GM21360 (cell line): ENCODE measurements around the gene ADPRM.
A peak's percentile ranks its signal among the peaks of the same experiment; 100 is the strongest.
"Not testable (repeated sequence)": the region's sequence is repeated elsewhere in the genome, so short reads cannot be mapped to it uniquely, and the experiment has no call there.

Experiments used
- ATAC-seq: cut with Tn5 transposase; IDR thresholded peaks from one replicate; pipeline ENCODE4 v1.9.1; 2021; ENCODE audit warnings: mild to moderate bottlenecking, moderate library complexity; ENCODE audit not compliant: unreplicated experiment

Gene ADPRM, protein sequence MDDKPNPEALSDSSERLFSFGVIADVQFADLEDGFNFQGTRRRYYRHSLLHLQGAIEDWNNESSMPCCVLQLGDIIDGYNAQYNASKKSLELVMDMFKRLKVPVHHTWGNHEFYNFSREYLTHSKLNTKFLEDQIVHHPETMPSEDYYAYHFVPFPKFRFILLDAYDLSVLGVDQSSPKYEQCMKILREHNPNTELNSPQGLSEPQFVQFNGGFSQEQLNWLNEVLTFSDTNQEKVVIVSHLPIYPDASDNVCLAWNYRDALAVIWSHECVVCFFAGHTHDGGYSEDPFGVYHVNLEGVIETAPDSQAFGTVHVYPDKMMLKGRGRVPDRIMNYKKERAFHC

GRCh38 chr17:10697092-10698081, at the start of gene ADPRM, which contains the start of gene SCO1:
ADPRM (plus strand) TSS chr17:10697594; CDS start chr17:10704927, 7,333 bp downstream.
SCO1 (minus strand) TSS chr17:10697533; CDS start chr17:10697507, 26 bp downstream.
- ATAC-seq: peak; percentile 96

GRCh38 chr17:10648381-10648780, 49.0 kb upstream of the ADPRM start:
- ATAC-seq: no peak

- ATAC-seq: no peak
These were observed 48.4 kb upstream of the ADPRM start for GRCh38 chr17:10648956-10649355.

- no peak for ATAC-seq
These were observed 47.8 kb upstream of the ADPRM start for GRCh38 chr17:10649602-10650001.

DNA sequence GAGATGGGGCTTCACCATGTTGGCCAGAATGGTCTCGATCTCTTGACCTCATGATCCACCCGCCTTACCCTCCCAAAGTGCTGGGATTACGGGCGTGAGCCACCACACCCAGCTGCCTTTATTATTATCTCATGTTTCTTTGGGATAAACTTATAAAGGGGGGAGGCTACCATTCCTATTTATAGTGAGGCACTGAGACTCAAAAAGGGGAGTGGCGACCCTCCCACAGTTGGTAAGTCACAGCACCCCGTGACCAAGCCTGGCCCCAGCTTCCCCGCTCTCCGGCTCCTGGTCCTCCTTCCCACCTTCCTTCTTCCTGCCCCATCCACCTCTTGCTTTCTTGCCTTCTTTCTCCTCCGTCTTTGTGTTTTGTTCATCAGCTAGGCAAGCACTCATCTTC, 45.5 kb upstream of the ADPRM start:
- ATAC-seq: no peak

DNA sequence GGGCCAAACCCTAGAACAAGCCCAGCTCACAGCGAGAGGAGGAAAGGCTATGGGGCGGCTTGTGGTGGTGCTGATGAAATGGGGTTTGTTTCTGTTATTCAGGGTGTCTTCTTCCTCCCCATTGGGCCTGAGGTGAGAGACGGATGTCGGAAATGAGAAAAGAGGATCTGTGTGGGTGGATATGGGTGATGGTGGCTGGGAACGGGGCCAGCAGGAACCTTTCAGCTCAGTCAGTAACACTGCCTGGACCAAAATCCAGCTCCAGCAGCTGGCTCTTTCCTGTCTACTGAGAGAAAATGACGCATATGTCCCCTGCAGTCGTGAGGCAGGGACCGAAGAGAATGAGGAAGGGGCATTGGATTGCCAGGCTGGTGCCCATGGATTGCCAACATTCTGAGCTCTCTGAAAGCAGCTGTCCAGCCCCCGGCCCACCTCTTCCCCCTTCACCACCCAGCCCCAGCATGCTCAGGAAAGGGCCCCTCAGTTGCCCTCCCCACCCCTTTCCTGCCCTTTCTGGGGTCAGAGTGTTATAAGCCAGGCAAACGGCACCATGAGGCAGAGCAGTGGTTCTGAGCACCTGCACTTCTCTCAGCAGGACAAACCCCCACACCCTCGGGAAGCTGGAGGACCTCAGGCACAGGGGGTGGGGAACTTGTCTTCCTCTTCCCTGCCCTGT, 44.3 kb upstream of the ADPRM start:
- no peak for ATAC-seq

GRCh38 chr17:10653987-10654386, 43.4 kb upstream of the ADPRM start:
- no peak for ATAC-seq

GRCh38 chr17:10657148-10657547, 40.2 kb upstream of the ADPRM start, which contains the start of gene MYH3:
MYH3 (minus strand) TSS chr17:10657309; CDS start chr17:10655064, 2,245 bp downstream.
- no peak for ATAC-seq

GRCh38 chr17:10657879-10658278, 39.5 kb upstream of the ADPRM start:
- no peak for ATAC-seq

GRCh38 chr17:10661437-10661836, 36.0 kb upstream of the ADPRM start:
- no peak for ATAC-seq

DNA sequence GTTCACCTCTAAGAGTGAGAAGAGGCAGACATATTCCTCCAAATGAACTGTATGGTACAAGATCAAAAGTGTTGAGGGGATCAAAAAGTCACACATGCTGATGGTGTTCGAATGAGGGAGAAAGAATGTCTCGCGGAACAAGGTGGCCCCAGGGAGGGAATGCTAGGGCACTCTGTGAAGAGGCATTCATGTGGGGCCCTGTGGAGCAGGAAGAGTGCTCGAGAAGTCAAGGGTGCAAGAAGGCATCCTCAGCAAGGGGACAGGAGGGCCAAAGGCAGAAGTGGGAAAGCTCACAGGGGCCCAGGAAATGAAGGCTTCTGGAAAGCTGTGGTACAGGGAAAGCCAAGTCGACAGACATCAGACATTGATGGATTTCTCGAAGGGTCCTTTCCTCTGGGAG, 34.2 kb upstream of the ADPRM start:
- no peak for ATAC-seq

- ATAC-seq: no peak
These were observed 32.8 kb upstream of the ADPRM start for GRCh38 chr17:10664571-10664970.

- no peak for ATAC-seq
These were observed 30.5 kb upstream of the ADPRM start for GRCh38 chr17:10666906-10667305.

GRCh38 chr17:10668775-10669174, 28.6 kb upstream of the ADPRM start:
- ATAC-seq: no peak

GRCh38 chr17:10673312-10673711, 24.1 kb upstream of the ADPRM start:
- ATAC-seq: no peak

- ATAC-seq: no peak
These were observed 22.7 kb upstream of the ADPRM start for GRCh38 chr17:10674704-10675103.

DNA sequence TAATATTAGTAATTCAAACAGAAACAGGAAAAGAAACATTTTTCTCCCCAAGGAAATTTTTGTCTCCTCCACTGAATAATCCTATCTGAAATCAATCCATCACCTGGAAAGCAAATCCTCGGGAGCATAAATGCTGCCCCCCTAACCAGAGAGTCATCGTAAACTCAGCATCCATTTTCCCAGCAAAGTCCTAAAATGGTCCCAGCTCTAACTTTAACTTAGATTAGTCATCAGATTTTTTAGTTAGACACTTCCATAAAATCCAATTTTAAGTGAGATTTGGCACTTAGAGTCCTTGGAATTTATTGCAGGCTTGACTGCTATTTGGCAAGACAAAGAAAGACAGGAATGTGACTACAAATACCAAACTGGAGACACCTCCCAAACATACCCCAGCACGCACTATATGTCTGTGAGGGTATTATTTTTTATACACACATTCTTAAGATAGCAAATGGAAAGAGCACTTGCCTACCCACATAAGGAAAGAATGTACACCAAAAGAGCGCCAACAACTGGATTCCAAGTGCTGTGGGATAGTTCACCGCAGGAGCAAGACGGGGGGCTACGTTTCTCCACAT, 15.4 kb upstream of the ADPRM start:
- no peak for ATAC-seq

- no peak for ATAC-seq
These were observed 13.5 kb upstream of the ADPRM start for GRCh38 chr17:10683853-10684252.

DNA sequence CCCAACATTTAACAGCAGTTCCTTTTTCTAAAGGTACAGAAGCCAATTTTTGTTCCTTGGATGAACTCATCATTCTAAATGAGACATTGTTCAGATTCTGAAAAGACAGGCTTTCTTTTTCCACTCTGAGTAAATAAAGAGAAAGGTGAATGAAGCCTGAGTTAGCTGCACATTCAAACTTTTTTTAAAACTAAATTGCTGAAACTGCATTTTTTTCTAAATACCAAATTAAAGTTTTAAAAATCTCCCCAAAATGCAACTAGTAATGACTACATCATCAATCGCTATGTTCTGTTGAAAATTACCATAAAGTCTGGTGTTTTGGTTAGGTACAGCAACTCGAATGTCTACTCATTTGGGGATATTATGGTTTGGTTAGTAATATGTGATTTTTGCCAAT, 9.9 kb upstream of the ADPRM start:
- ATAC-seq: no peak

- not testable (repeated sequence) for ATAC-seq
These were observed 1.5 kb upstream of the ADPRM start for GRCh38 chr17:10695875-10696407.
